Choroid plexus epithelial cell (primary cell): ENCODE results near the gene RHBDL3.

ENCODE experiments used
- DNase-seq: peaks from one replicate; pipeline ENCODE4 v3.0.0-alpha.2; 2010; ENCODE audit warnings: low read depth
- H3K4me3 ChIP-seq: 2 replicates; pipeline ENCODE4 v1.5.1; 2011; ENCODE audit warnings: low read depth, mild to moderate bottlenecking, control low read depth, low read length, moderate library complexity
- CTCF ChIP-seq: conservative IDR thresholded peaks from 2 replicates; pipeline ENCODE4 v1.5.1; 2011; ENCODE audit warnings: low read depth, mild to moderate bottlenecking, control low read depth, inconsistent platforms, low read length, moderate library complexity

The RHBDL3 gene

DNA sequence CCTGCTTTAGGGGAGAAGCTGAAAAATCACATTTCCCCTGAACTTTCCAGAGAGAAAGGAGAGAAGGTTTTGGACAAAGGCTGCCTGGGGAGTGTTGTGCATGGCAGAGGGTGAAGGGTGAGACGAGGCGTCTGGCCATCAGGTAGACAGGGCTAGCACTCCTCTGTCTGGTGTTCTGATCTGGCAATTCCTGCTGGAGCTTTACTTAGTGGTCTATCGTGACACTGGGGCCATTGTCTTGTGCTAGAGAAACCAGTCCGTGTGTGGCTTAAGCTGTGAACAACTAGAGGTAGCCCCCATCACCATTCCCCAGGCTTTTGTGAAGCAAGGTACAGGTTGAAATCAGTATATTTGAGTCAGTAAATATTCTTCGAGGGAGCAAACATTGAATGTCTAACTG is 8.5 kb downstream of the RHBDL3 start:
- no peak for TF ChIP-seq CTCF
- no peak overlapping the region for H3K4me3 ChIP-seq
- DNase-seq, result no peak

- no peak for DNase-seq
- no peak overlapping the region for H3K4me3 ChIP-seq
- no peak for TF ChIP-seq CTCF
Measured at GRCh38 chr17:32274643-32275042, 9.0 kb downstream of the RHBDL3 start.

DNA sequence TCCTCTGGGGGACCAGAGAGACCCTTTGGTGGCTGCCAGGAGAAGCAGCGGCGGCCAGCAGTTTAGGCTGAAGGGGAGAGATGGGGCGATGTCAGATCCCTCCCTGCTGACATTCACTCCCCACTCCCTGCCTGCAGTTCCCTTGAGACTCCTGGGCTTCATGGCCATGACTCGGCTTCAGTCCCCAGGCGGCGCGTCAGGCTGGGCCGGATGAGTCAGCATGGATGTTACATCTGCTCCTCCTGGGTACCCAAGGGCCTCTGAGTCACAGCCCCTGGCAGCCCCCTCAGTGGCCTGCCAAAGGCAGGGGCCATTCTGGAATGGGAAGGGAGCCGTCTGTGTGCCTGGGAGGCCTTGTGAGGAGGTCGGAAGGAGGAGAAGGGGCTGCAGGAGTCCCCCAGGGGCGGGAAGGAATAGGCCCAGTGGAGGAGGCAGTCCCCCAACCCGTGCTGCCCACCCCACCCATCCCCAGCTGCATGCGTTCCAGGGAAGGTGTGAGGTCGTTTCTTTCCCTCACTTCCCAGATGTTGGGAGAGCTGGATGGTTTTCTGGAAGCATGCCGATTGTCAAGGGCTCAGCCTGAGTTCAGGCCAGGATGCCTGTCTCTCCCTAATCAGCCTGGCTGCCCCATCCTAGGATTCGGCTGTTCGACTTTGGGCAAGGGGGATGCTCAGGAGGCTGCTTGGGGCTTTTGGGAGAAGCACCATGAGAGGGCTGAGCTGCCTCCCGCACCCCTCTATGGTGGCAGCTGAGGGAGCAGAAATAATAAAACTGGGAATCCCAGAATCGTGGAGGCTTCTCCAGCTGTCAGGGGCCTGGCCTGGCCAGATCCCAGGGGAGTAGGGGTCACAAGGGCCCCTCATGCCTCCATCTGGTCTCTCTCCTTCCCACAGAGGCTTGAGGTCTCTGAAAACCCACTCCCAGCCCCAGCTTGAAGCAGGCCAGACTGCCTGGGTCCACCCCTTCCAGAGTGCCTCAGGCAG is 9.7 kb downstream of the RHBDL3 start:
- no peak overlapping the region for H3K4me3 ChIP-seq
- peak; percentile 68 for DNase-seq
- no peak for TF ChIP-seq CTCF

- TF ChIP-seq CTCF, result no peak
- no peak for DNase-seq
Measured at GRCh38 chr17:32276171-32276601, 10.6 kb downstream of the RHBDL3 start.

DNA sequence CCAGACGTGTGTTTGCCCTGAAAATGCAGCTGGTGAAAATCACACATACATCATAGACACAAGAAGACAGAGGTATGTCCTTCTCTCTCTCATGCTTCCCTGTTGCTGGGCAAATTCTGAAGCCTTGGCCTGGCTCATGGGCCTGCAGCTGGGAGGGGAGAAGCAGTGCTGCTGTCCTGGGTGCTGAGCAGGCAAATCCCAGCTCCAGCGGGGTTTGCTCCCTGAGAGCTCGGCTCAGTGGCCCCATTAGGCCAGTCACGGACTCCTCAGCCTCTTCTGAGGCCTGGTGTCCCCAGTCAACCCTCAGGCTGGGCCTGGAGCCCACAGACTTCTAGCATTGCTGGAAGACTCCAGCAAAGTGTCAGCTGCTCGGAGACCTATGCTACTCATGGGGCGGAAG is 11.7 kb downstream of the RHBDL3 start:
- H3K4me3 ChIP-seq, result no peak overlapping the region
- peak; percentile 76 for DNase-seq
- TF ChIP-seq CTCF, result no peak

More at GRCh38 chr17:32276171-32276601, 10.6 kb downstream of the RHBDL3 start:
- H3K4me3 ChIP-seq, result no peak overlapping the region

GRCh38 chr17:32278815-32279214 is 13.2 kb downstream of the RHBDL3 start:
- no peak for TF ChIP-seq CTCF
- no peak for DNase-seq
- no peak overlapping the region for H3K4me3 ChIP-seq
